NT2/D1 (cell line): ENCODE measurements around the gene PI4K2A.
"Not testable (repeated sequence)": the region's sequence is repeated elsewhere in the genome, so short reads cannot be mapped to it uniquely, and the experiment has no call there.

Experiments used
- DNase-seq: peaks from one replicate; pipeline ENCODE4 v3.0.0-alpha.2; 2011; ENCODE audit warnings: low read depth, low spot score
- H3K27me3 ChIP-seq: 2 replicates; pipeline ENCODE4 v1.6.0; 2011; ENCODE audit warnings: mild to moderate bottlenecking; ENCODE audit not compliant: insufficient read length, insufficient read depth
- H3K36me3 ChIP-seq: 2 replicates; pipeline ENCODE4 v1.6.1; 2011; ENCODE audit warnings: mild to moderate bottlenecking, low read length, mixed read lengths; ENCODE audit not compliant: insufficient read depth, insufficient read length
- H3K4me1 ChIP-seq: 2 replicates; pipeline ENCODE4 v1.5.1; 2011; ENCODE audit not compliant: insufficient read depth, insufficient read length
- H3K4me3 ChIP-seq: 2 replicates; pipeline ENCODE4 v1.5.1; 2011; ENCODE audit warnings: low read depth; ENCODE audit not compliant: insufficient read length
- H3K9ac ChIP-seq: 2 replicates; pipeline ENCODE4 v1.6.0; 2011; ENCODE audit warnings: low read depth; ENCODE audit not compliant: insufficient read length
- H3K9me3 ChIP-seq: 2 replicates; pipeline ENCODE4 v1.5.1; 2011; ENCODE audit warnings: mild to moderate bottlenecking, low read length; ENCODE audit not compliant: insufficient read depth
- SUZ12 ChIP-seq: IDR thresholded peaks from 2 replicates; pipeline ENCODE4 v1.6.1; 2011; ENCODE audit not compliant: insufficient read length, insufficient read depth; ENCODE audit errors: extremely low read depth
- YY1 ChIP-seq: IDR thresholded peaks from 2 replicates; pipeline ENCODE4 v1.6.1; 2011; ENCODE audit not compliant: insufficient read length, insufficient read depth
- ZNF274 ChIP-seq: IDR thresholded peaks from 2 replicates; pipeline ENCODE4 v1.6.1; 2011; ENCODE audit warnings: mild to moderate bottlenecking, low read depth, low read length

Gene PI4K2A

DNA sequence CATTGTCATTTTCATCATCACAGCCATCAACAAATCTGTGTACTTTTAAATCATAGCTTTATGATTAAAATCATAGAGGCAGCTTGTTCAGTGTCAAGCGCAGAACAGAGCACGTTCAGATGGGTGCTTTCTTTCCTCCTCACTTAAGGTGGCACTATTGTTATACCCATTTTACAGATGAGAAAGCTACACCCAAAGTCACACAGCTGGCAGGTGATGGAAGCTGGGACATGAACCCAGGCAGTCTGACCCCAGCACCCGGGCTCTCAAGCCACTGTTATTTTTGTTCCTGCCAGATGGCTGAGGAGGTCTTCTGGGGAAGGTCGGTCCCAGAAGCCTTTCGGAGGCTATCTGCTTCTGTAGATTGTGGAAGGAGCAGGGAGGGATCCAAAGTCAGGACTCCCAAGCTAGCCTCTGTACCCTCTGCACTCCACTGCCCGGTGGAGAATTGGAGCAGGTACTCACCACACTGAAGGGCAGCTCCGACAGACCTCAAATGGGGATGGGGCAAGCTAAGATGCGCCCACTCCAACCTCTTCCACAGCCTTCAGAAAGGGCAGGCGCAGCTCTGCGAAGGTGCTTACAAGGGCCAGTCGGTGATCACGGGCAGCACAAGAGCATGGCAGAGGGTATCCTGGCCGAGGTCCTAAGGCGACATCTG lies 46.0 kb downstream of the PI4K2A start:
- H3K36me3 ChIP-seq: no peaks in the 10 kb centered on the region
- H3K4me1 ChIP-seq: peaks cover 4% of the 10 kb centered on the region
- no peaks in the 10 kb centered on the region for H3K27me3 ChIP-seq
- TF ChIP-seq ZNF274: no peak
- no peak for TF ChIP-seq SUZ12
- no peak for TF ChIP-seq YY1
- H3K9me3 ChIP-seq: no peaks in the 10 kb centered on the region
- peak overlapping the region; percentile 77 for H3K4me3 ChIP-seq
- peak overlapping the region; percentile 90 for H3K9ac ChIP-seq
- DNase-seq: no peak

DNA sequence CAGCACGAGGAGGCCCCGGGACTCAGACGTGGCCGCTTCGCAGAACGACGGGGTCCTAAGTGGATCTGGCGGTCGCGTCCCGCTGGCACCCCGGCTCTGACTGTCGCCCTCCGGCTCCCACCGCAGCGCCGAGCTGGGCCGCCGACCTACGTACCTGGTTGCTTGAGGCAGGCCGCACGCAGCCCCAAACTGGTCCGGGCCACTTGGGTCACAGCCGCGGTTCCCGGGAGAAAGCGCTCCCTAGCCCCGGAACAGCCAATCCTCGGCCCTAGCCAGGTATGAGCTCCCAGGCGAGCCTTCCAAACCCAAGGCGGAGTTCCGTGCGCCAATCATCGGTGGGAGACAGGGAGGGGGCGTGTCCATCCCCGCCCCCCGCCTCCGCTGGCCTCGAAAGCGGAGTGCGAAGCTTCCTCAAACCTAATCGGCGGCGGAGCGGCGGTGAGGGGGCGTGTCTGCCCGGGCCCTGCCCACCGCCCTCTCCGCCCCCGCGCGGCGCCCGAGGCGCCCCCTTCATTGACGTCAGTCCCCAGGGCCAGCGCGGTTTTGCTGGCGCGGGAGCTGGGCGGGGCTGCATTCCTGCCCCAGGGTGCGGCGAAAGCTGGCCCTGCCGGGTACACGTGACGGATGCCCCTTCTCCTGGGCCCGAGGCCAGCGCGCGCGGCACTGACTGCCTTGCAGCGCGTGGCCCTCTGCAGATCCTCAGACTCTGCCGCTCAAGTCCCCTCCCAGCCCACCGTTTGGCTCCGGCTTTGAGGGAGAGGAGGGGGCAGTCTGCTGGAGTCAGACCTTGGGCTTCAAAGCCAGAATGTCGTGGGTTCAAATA lies 46.7 kb downstream of the PI4K2A start, which contains the start of gene AVPI1:
Gene AVPI1 (minus strand): TSS at position 280 of the 823 bp plus-strand sequence. CDS start 7,336 bp downstream, outside the sequence.
- TF ChIP-seq YY1 (no peak), ZNF274 (no peak), SUZ12 (no peak)
- peak; percentile 90 for DNase-seq
- peak within 1 kb of the TSS; percentile 77 for H3K4me3 ChIP-seq
- H3K36me3 ChIP-seq: no peaks in the 10 kb centered on the region
- peaks cover 2% of the 10 kb centered on the region for H3K4me1 ChIP-seq
- H3K27me3 ChIP-seq: no peaks in the 10 kb centered on the region
- H3K9me3 ChIP-seq: no peaks in the 10 kb centered on the region
- peak within 1 kb of the TSS; percentile 90 for H3K9ac ChIP-seq

DNA sequence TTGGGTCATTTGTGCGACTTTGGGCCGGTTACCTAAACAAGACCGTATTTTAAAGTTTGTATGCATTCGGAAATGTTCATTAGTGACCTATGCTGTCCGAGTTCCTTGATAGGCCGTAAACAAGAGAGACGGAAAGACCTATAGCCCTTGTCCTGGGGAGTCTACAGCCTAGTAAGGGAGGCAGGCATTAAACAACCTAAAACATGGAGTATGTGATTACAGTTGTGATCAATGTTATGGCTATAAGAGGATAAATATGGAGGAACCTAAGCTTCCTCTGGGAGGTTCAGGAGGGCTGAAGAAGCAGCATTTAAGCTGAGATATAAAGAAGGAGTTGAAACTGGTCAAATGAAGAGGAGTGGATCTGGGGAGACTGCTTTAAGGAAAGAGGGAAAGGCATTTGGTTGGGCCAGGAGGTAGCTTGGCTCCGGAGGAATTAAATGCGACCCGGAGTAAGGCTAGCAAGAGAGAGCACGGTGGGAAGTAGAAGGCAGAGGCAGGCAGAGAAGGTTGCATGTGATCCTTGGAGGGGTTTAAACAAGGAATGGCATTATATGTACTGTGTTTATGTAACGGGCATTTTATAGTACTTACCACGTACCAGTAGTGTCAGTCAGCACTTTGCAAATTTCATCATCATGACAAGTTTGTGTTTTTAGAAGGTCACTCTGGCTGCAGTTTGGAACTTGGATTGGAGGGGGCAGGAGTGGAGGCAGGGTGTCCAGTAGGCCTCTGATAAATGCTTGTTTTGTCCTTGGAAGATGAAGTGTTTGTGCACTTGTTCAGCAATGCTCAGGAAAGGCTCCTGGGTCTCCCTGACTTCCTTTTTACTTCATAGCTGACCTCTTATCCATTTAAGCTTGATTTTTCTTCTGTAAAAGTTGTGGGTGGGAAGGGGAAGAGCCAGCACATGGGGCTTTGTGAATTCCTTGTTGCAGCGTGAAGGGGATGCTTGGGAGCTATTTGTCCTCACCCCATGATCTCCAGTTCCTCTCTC lies 47.6 kb downstream of the PI4K2A start:
- H3K36me3 ChIP-seq: no peaks in the 10 kb centered on the region
- H3K27me3 ChIP-seq: no peaks in the 10 kb centered on the region
- TF ChIP-seq ZNF274: no peak
- TF ChIP-seq YY1: no peak
- TF ChIP-seq SUZ12: no peak
- peak overlapping the region; percentile 27 for H3K4me3 ChIP-seq
- H3K4me1 ChIP-seq: peaks cover 2% of the 10 kb centered on the region
- H3K9me3 ChIP-seq: no peaks in the 10 kb centered on the region
- H3K9ac ChIP-seq: peak overlapping the region; percentile 70
- no peak for DNase-seq

DNA sequence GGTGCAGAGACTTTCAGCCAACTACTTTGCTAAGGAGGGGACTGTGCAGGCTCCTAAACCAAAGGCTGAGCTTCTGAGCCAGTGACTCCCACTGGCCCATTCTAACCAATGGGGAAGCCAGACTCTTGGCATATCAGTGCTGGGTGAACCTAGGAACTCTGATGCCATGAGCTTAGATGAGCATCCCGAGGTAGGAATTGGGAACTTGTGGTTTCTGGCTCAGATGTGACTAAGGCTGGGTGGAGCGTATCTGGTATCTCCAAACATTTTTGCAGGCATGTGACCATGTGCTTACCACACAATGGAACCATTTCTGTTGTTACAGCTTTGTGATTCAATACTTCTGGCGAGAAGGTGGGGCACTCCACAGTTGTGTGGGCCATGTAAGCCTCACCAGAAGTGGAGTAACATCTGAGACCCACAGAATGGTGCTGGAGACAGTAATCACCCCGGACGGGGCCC lies 49.1 kb downstream of the PI4K2A start:
- no peak overlapping the region for H3K9ac ChIP-seq
- no peak overlapping the region for H3K4me3 ChIP-seq
- TF ChIP-seq YY1: no peak
- no peak for TF ChIP-seq SUZ12
- no peak for TF ChIP-seq ZNF274
- no peaks in the 10 kb centered on the region for H3K27me3 ChIP-seq
- no peaks in the 10 kb centered on the region for H3K9me3 ChIP-seq
- no peaks in the 10 kb centered on the region for H3K36me3 ChIP-seq
- DNase-seq: no peak
- H3K4me1 ChIP-seq: no peaks in the 10 kb centered on the region

DNA sequence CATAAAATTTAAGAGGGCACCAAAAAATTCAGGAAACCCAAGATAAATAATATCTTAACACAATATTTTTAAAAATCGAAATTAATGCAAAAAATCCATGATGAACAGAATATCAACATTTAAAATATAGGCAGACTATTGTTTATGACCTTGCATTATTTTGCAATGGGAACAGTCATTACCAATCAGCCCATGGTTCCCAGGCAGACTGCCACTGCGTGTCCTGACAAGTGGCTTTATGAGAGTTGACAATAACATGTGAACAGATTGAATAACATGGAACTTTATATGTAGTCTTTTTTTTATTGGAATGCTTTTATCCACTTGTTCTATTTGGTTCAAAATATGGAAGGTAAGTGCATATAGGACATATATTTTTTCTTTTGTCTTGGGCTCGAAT lies 49.7 kb downstream of the PI4K2A start:
- Histone ChIP-seq H3K36me3 (no peaks in the 10 kb centered on the region), H3K9ac (no peak overlapping the region)
- TF ChIP-seq SUZ12: no peak
- TF ChIP-seq ZNF274: no peak
- TF ChIP-seq YY1: no peak

DNA sequence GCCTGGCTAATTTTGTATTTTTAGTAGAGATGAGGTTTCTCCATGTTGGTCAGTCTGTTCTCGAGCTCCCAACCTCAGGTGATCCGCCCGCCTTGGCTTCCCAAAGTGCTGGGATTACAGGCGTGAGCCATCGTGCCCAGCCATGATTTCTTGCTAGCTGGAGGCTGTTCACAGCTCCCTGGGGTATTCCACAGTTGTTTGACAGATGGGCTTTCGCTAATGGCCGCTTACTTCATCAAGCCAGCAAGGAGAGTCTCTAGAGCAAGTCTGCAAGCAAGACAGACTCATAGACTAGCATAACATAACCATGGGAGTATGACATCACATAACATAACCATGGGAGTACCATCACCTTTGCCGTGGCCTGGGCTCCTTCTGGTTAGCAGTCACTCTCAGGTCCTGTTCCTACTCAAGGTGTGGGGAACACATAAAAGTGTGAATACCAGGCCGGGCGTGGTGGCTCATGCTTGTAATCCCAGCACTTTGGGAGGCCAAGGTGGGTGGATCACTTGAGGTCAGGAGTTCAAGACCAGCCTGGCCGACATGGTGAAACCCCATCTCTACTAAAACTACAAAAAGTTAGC lies 57.7 kb downstream of the PI4K2A start:
- H3K9me3 ChIP-seq, DNase-seq, H3K4me3 ChIP-seq, H3K4me1 ChIP-seq, H3K9ac ChIP-seq, H3K27me3 ChIP-seq, H3K36me3 ChIP-seq: not testable (repeated sequence)

More for the DNA sequence above, 49.7 kb downstream of the PI4K2A start:
- Histone ChIP-seq H3K4me3 (no peak overlapping the region), H3K9me3 (no peaks in the 10 kb centered on the region), H3K27me3 (no peaks in the 10 kb centered on the region), H3K4me1 (no peaks in the 10 kb centered on the region)
- no peak for DNase-seq
